H1 (cell line): Measurements from ENCODE around the gene CWF19L1. TPM values are rescaled to one million over a fixed set of nuclear protein-coding genes. Genes with fewer than 3 reads are reported as not detected.

Source experiments
- CTCF ChIA-PET: fragments of 300-600 bp; sonication (Branson Sonifier 250); formaldehyde crosslinking; loops from one replicate; lab custom pipeline; 2021; ENCODE audit not compliant: partially characterized antibody; lab: Charles Lee
- POLR2A ChIA-PET: fragments of 300-600 bp; sonication (Branson Sonifier 250); formaldehyde crosslinking; loops from one replicate; lab custom pipeline; 2021; ENCODE audit warnings: inconsistent platforms; ENCODE audit not compliant: partially characterized antibody; lab: Charles Lee
- DNase-seq, 2 experiments: peaks; one replicate each; pipeline versions ENCODE4 v3.0.0 to v3.0.0-alpha.2; 2010 to 2022; ENCODE audit warnings: low spot score in 2 of 2, low read depth in 1 of 2, mixed read lengths in 1 of 2
- FAIRE-seq: peaks from 2 replicates; lab custom pipeline; 2011; peaks lifted over from hg19 to GRCh38; lab: Jason Lieb, UNC
- H2AFZ ChIP-seq: 2 replicates; pipeline ENCODE4 v1.8.1; 2012; ENCODE audit warnings: low read length, inconsistent platforms
- H2AK5ac ChIP-seq: 2 replicates; pipeline ENCODE4 v1.6.1; 2013; ENCODE audit warnings: low read depth, low read length
- H2BK120ac ChIP-seq: replicated peaks from 2 replicates; pipeline ENCODE3; 2013; ENCODE audit warnings: low read depth, low read length, inconsistent platforms
- H2BK12ac ChIP-seq: 2 replicates; pipeline ENCODE4 v1.6.1; 2013; ENCODE audit warnings: low read depth, low read length
- H2BK15ac ChIP-seq: 2 replicates; pipeline ENCODE4 v1.6.1; 2013; ENCODE audit warnings: low read length
- H2BK20ac ChIP-seq: 2 replicates; pipeline ENCODE4 v1.6.1; 2013; ENCODE audit warnings: low read length
- H2BK5ac ChIP-seq: 2 replicates; pipeline ENCODE4 v1.6.1; 2013; ENCODE audit warnings: low read depth, low read length
- H3K14ac ChIP-seq: 2 replicates; pipeline ENCODE4 v1.6.1; 2013; ENCODE audit warnings: inconsistent platforms; ENCODE audit not compliant: insufficient read length
- H3K18ac ChIP-seq: 2 replicates; pipeline ENCODE4 v1.6.1; 2013; ENCODE audit warnings: low read length; ENCODE audit errors: extremely low read depth
- H3K23ac ChIP-seq: 2 replicates; pipeline ENCODE4 v1.6.1; 2013; ENCODE audit warnings: inconsistent platforms; ENCODE audit not compliant: insufficient read length
- H3K23me2 ChIP-seq: 2 replicates; pipeline ENCODE4 v1.6.1; 2013; ENCODE audit warnings: low read depth, low read length
- H3K27ac ChIP-seq: 2 replicates; pipeline ENCODE4 v1.6.1; 2011; ENCODE audit warnings: low read depth, low read length, inconsistent platforms
- H3K27me3 ChIP-seq, 4 experiments: replicated peaks in 1 of 4; 1 replicate in 1 of 4; 2 replicates in 3 of 4; pipeline versions ENCODE4 v1.6.1 to v1.8.1; 2011 to 2013; ENCODE audit warnings: low read length in 3 of 4, mild to moderate bottlenecking in 3 of 4, inconsistent platforms in 2 of 4, mixed read lengths in 2 of 4, moderate library complexity in 1 of 4; ENCODE audit not compliant: control insufficient read depth in 3 of 4, insufficient read depth in 3 of 4; ENCODE audit errors: extremely low read depth in 1 of 4
- H3K36me3 ChIP-seq, 4 experiments: 2 replicates each; pipeline versions ENCODE4 v1.6.1 to v1.8.1; 2011 to 2013; ENCODE audit warnings: mild to moderate bottlenecking in 4 of 4, low read length in 3 of 4, moderate library complexity in 2 of 4, control low read depth in 1 of 4, inconsistent platforms in 1 of 4; ENCODE audit not compliant: insufficient read depth in 4 of 4, control insufficient read depth in 2 of 4
- H3K4ac ChIP-seq: replicated peaks from 2 replicates; pipeline ENCODE3; 2013; ENCODE audit warnings: low read length, low read depth, mixed read lengths, inconsistent platforms; ENCODE audit not compliant: insufficient read length
- H3K4me1 ChIP-seq, 4 experiments: replicated peaks in 1 of 4; 1 replicate in 1 of 4; 2 replicates in 3 of 4; pipeline versions ENCODE4 v1.6.1 to v1.8.1; 2011 to 2013; ENCODE audit warnings: low read length in 3 of 4, inconsistent platforms in 2 of 4, mixed read lengths in 1 of 4; ENCODE audit not compliant: insufficient read depth in 4 of 4, control insufficient read depth in 3 of 4
- H3K4me2 ChIP-seq, 2 experiments: 2 replicates each; pipeline versions ENCODE4 v1.6.1 to v1.8.1; 2011 to 2013; ENCODE audit warnings: low read depth in 2 of 2, low read length in 2 of 2, control low read depth in 1 of 2, inconsistent platforms in 1 of 2, mild to moderate bottlenecking in 1 of 2; ENCODE audit not compliant: insufficient read depth in 1 of 2
- H3K4me3 ChIP-seq, 4 experiments: fragments of 200-600, 300-600 bp in 1 of 4; sonication (generic), shearing (Covaris generic), sonication (Bioruptor Twin) in 1 of 4; 2 replicates each; pipeline versions ENCODE4 v1.5.1 to v1.8.1; 2011 to 2016; ENCODE audit warnings: low read length in 4 of 4, low read depth in 3 of 4, control low read depth in 2 of 4, inconsistent platforms in 2 of 4, mild to moderate bottlenecking in 2 of 4, mixed read lengths in 1 of 4, moderate library complexity in 1 of 4; ENCODE audit not compliant: insufficient read depth in 2 of 4; ENCODE audit errors: extremely low read depth in 1 of 4
- H3K56ac ChIP-seq: replicated peaks from 2 replicates; pipeline ENCODE3; 2013; ENCODE audit warnings: low read depth, mild to moderate bottlenecking, mixed read lengths, low read length, inconsistent platforms; ENCODE audit not compliant: insufficient read length
- H3K79me1 ChIP-seq: 2 replicates; pipeline ENCODE4 v1.6.1; 2013; ENCODE audit warnings: low read depth, low read length, control low read depth
- H3K79me2 ChIP-seq, 2 experiments: 2 replicates each; pipeline versions ENCODE4 v1.6.1 to v1.8.1; 2012 to 2013; ENCODE audit warnings: low read length in 2 of 2, mild to moderate bottlenecking in 2 of 2, inconsistent platforms in 1 of 2; ENCODE audit not compliant: insufficient read depth in 2 of 2, control insufficient read depth in 1 of 2
- H3K9ac ChIP-seq, 4 experiments: replicated peaks in 1 of 4; 1 replicate in 1 of 4; 2 replicates in 3 of 4; pipeline versions ENCODE4 v1.6.1 to v1.8.1; 2011 to 2013; ENCODE audit warnings: low read depth in 3 of 4, low read length in 3 of 4, control low read depth in 2 of 4, mild to moderate bottlenecking in 2 of 4, moderate library complexity in 2 of 4, inconsistent platforms in 1 of 4; ENCODE audit errors: extremely low read depth in 1 of 4
- H3K9me3 ChIP-seq, 2 experiments: 2 replicates each; pipeline versions ENCODE4 v1.6.1 to v1.8.1; 2012 to 2013; ENCODE audit warnings: mild to moderate bottlenecking in 2 of 2, moderate library complexity in 2 of 2, control low read depth in 1 of 2, inconsistent platforms in 1 of 2, low read depth in 1 of 2, low read length in 1 of 2, mixed read lengths in 1 of 2; ENCODE audit not compliant: insufficient read depth in 2 of 2
- H4K20me1 ChIP-seq, 2 experiments: replicated peaks in 1 of 2; 2 replicates each; pipeline versions ENCODE3 to v1.8.1; 2011 to 2013; ENCODE audit warnings: inconsistent platforms in 2 of 2, low read length in 2 of 2, mild to moderate bottlenecking in 1 of 2; ENCODE audit not compliant: insufficient read depth in 2 of 2, control insufficient read depth in 1 of 2
- H4K5ac ChIP-seq: 2 replicates; pipeline ENCODE4 v1.6.1; 2013; ENCODE audit warnings: low read length, low read depth, mixed read lengths, inconsistent platforms; ENCODE audit not compliant: insufficient read length
- H4K8ac ChIP-seq: 2 replicates; pipeline ENCODE4 v1.8.0; 2013; ENCODE audit warnings: mild to moderate bottlenecking, moderate library complexity, low read length, inconsistent platforms; ENCODE audit not compliant: insufficient read depth; ENCODE audit errors: extremely low read depth
- H4K91ac ChIP-seq: replicated peaks from 2 replicates; pipeline ENCODE3; 2013; ENCODE audit warnings: low read length, mixed read lengths, inconsistent platforms; ENCODE audit not compliant: insufficient read length
- CBX5 ChIP-seq: fragments of 300-800, 300-1000 bp; sonication (generic); IDR thresholded peaks from 2 replicates; pipeline ENCODE4 v1.7.1; 2016; ENCODE audit warnings: antibody characterized with exemption, low read length, low read depth
- CBX8 ChIP-seq: fragments of 300-800, 300-1000 bp; sonication (generic); IDR thresholded peaks from 2 replicates; pipeline ENCODE4 v1.7.1; 2016; ENCODE audit warnings: low read depth, low read length, borderline replicate concordance
- E2F6 ChIP-seq: IDR thresholded peaks from 2 replicates; pipeline ENCODE4 v1.6.1; 2012; ENCODE audit warnings: inconsistent platforms
- HDAC6 ChIP-seq: IDR thresholded peaks from one replicate; pipeline ENCODE4 v1.7.1; 2012; ENCODE audit warnings: low read depth, mild to moderate bottlenecking, inconsistent platforms, low read length, moderate library complexity
- POU5F1 ChIP-seq: IDR thresholded peaks from 2 replicates; pipeline ENCODE4 v1.6.1; 2011; ENCODE audit warnings: low read depth, mild to moderate bottlenecking, low read length, moderate library complexity
- RXRA ChIP-seq: IDR thresholded peaks from 2 replicates; pipeline ENCODE4 v1.6.1; 2011; ENCODE audit warnings: low read depth, mild to moderate bottlenecking, low read length, moderate library complexity; ENCODE audit not compliant: insufficient read depth
- SAP30 ChIP-seq: fragments of 300-600 bp; sonication (generic); IDR thresholded peaks from 2 replicates; pipeline ENCODE4 v1.7.1; 2012; ENCODE audit warnings: low read length, moderate library complexity, mild to moderate bottlenecking, inconsistent platforms; ENCODE audit not compliant: insufficient read depth, insufficient replicate concordance
- TAF1 ChIP-seq: IDR thresholded peaks from 2 replicates; pipeline ENCODE4 v1.6.1; 2011; ENCODE audit warnings: mild to moderate bottlenecking, low read depth, low read length
- TEAD4 ChIP-seq: IDR thresholded peaks from 2 replicates; pipeline ENCODE4 v1.6.1; 2012; ENCODE audit warnings: low read depth, low read length, inconsistent platforms, mixed read lengths
- WGBS, 2 experiments: shearing (Covaris generic) in 1 of 2; methylation state at CpG; one replicate each; pipeline versions ENCODE4 v1.1.6 to v1.1.7; 2013 to 2015; ENCODE audit warnings: low lambda C conversion rate in 2 of 2, mixed read lengths in 2 of 2, inconsistent platforms in 1 of 2, low coverage in 1 of 2, missing lambda C conversion rate in 1 of 2; ENCODE audit not compliant: insufficient replicate concordance in 2 of 2, insufficient coverage in 1 of 2, insufficient read length in 1 of 2; ENCODE audit errors: extremely low coverage in 1 of 2, missing lambda C conversion rate in 1 of 2; 5-methylcytosine and 5-hydroxymethylcytosine counted together
- polyA plus RNA-seq, 7 experiments: library from polyadenylated mRNA; depleted of rRNA in 3 of 7; stranded (reverse) in 5 of 7; unstranded in 2 of 7; fragments of >200 nt in 5 of 7; fragments of 200-250 nt in 2 of 7; gene quantifications; 1 replicate in 5 of 7; 2 replicates in 1 of 7; 4 replicates in 1 of 7; pipeline versions ENCODE4 v1.2.1 to v1.2.3, GENCODE V29; 2011 to 2013; ENCODE audit warnings: missing spikeins in 2 of 7, mixed read lengths in 2 of 7
- total RNA-seq: library from RNA; stranded (reverse); fragmentation: NEBNext Ultra II Directional; extraction: Animal tissue kit (Norgen Biotek cat#: 25700); gene quantifications from 2 replicates; pipeline ENCODE4 v1.2.1, GENCODE V29; 2021

Gene CWF19L1
- total and polyA plus RNA-seq, 2 of the 8 experiments (the other 6 are each of a cell fraction or from before 2014, with no cell fraction given) = 11.1 to 29.9 TPM

GRCh38 chr10:100222529-100222928 is 44.9 kb downstream of the CWF19L1 start:
- H3K36me3 ChIP-seq = peaks cover 13 to 43% (median 20%) of the 10 kb centered on the region in 4 experiments
- FAIRE-seq (no peak), DNase-seq (no peak)
- H3K79me1 ChIP-seq = no peaks in the 10 kb centered on the region; the same call in none of the 2 replicates
- 93% methylated on average over 2 of the region's 2 CpGs; no CpG with 5 or more reads in 1 of the 2 experiments for WGBS, 2 experiments
- H3K9me3 ChIP-seq = no peaks in the 10 kb centered on the region
- H3K9ac ChIP-seq = no peak overlapping the region
- no peak overlapping the region for H3K27ac ChIP-seq
- H3K23ac ChIP-seq = no peak overlapping the region
- ChIA-PET CTCF (no interaction called here), POLR2A (no interaction called here)
- H3K4me1 ChIP-seq = no peaks in the 10 kb centered on the region
- H3K4me2 ChIP-seq = no peak overlapping the region
- H3K27me3 ChIP-seq = no peaks in the 10 kb centered on the region
- H3K4ac ChIP-seq = no peak overlapping the region
- no peak overlapping the region for H3K18ac ChIP-seq
- no peak overlapping the region for H2BK120ac ChIP-seq
- H3K56ac ChIP-seq = no peak overlapping the region
- TF ChIP-seq HDAC6 (no peak), CBX5 (no peak), SAP30 (no peak), TAF1 (no peak), CBX8 (no peak), TEAD4 (no peak), E2F6 (no peak), RXRA (no peak), POU5F1 (no peak)
- H4K5ac ChIP-seq = no peak overlapping the region
- H2BK20ac ChIP-seq = no peak overlapping the region
- no peaks in the 10 kb centered on the region for H3K23me2 ChIP-seq
- H2BK15ac ChIP-seq = no peak overlapping the region
- H2BK12ac ChIP-seq = no peak overlapping the region
- H3K14ac ChIP-seq = no peak overlapping the region
- H2AK5ac ChIP-seq = no peak overlapping the region
- peaks cover 0 to 15% of the 10 kb centered on the region in 2 experiments; a peak in 2 of 4 replicates for H3K79me2 ChIP-seq
- H4K20me1 ChIP-seq = peaks cover 0 to under 1% of the 10 kb centered on the region in 2 experiments
- no peak overlapping the region for H3K4me3 ChIP-seq
- no peak overlapping the region for H4K91ac ChIP-seq
- no peak overlapping the region for H4K8ac ChIP-seq
- no peak overlapping the region for H2BK5ac ChIP-seq
- H2AFZ ChIP-seq = no peak overlapping the region
